Measurements from ENCODE around the gene BEGAIN.

DNA sequence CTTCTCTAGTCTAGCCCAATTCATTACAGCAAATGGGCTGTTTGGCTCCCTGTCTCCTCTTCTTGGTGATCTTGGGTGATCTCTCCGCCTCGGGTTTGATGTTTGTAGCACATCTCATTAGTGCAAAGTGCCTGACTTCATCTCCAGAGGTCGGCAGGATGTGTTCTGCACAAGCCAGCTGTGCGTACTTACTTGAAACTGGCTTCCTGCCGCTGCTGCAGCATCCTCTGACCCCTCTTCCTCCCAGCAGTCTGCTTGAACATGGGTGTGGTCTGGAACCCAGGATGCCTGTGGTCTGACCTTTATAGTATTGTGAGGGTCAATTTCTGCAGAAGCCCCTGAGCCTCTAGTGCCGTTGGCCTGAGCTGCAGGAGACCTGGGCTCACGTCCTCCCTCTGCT lies 99.2 kb downstream of the BEGAIN start:
- TF ChIP-seq POLR2A (IDR thresholded peaks at IDR 0.05; ENCODE audit: low read depth, low read length) (no peak), POLR2AphosphoS5 (IDR thresholded peaks at IDR 0.05; ENCODE audit: low read depth, low read length) (no peak)

Measured in GM12892 (cell line).